Stomach (tissue), 4 donors: Measurements from ENCODE around the gene ATXN7L3B.

Experiments
- EP300 ChIP-seq: sonication (generic); formaldehyde crosslinking; IDR thresholded peaks from one replicate; pipeline ENCODE4 v1.6.1; 2017; ENCODE audit warnings: antibody characterized with exemption
- TF ChIP-seq, protein P1 (sequence below), 7 experiments: fragments of 450-650 bp in 4 of 7; fragments of 200-600 bp in 3 of 7; sonication (generic) in 3 of 7; IDR thresholded peaks; one replicate each; pipeline ENCODE4 v1.5.1; 2016 to 2019; ENCODE audit warnings: antibody characterized with exemption in 7 of 7, control low read depth in 2 of 7, mild to moderate bottlenecking in 1 of 7

DNA sequence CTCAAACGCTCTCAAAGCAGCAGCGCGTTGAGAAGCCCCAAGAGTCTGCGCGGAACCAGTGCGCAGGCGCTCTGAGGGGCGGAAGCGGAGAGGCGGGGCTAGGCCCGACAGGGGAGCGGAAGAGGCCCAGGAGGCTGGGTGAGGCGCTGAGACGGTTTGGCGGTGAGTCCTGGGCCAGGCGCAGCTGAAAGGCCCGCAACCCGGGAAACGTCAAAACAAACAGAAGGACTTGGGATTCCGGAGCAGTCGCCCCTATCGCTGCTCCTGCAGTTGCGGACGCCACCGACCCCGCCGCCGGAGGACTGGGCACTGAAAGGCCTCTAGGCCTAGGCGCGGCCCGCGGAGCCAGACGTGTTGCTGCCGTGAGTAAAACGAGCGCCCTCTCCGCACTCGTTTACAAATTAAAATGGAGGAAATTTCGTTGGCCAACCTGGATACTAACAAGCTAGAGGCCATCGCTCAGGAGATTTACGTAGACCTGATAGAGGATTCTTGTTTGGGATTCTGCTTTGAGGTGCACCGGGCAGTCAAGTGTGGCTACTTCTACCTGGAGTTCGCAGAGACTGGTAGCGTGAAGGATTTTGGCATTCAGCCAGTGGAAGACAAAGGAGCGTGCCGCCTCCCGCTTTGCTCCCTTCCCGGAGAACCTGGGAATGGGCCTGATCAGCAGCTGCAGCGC is at the start of gene ATXN7L3B:
- TF ChIP-seq, protein P1, sequence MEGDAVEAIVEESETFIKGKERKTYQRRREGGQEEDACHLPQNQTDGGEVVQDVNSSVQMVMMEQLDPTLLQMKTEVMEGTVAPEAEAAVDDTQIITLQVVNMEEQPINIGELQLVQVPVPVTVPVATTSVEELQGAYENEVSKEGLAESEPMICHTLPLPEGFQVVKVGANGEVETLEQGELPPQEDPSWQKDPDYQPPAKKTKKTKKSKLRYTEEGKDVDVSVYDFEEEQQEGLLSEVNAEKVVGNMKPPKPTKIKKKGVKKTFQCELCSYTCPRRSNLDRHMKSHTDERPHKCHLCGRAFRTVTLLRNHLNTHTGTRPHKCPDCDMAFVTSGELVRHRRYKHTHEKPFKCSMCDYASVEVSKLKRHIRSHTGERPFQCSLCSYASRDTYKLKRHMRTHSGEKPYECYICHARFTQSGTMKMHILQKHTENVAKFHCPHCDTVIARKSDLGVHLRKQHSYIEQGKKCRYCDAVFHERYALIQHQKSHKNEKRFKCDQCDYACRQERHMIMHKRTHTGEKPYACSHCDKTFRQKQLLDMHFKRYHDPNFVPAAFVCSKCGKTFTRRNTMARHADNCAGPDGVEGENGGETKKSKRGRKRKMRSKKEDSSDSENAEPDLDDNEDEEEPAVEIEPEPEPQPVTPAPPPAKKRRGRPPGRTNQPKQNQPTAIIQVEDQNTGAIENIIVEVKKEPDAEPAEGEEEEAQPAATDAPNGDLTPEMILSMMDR (IDR thresholded peaks at IDR 0.05), result no peak
- no peak for TF ChIP-seq EP300
